HG03108 (cell line): ENCODE data around the gene UMAD1.
"Not testable (repeated sequence)": the region's sequence is repeated elsewhere in the genome, so short reads cannot be mapped to it uniquely, and the experiment has no call there.

ENCODE experiments used
- ATAC-seq: cut with Tn5 transposase; IDR thresholded peaks from one replicate; pipeline ENCODE4 v1.9.1; 2021; ENCODE audit warnings: moderate library complexity; ENCODE audit not compliant: unreplicated experiment

The UMAD1 gene

DNA sequence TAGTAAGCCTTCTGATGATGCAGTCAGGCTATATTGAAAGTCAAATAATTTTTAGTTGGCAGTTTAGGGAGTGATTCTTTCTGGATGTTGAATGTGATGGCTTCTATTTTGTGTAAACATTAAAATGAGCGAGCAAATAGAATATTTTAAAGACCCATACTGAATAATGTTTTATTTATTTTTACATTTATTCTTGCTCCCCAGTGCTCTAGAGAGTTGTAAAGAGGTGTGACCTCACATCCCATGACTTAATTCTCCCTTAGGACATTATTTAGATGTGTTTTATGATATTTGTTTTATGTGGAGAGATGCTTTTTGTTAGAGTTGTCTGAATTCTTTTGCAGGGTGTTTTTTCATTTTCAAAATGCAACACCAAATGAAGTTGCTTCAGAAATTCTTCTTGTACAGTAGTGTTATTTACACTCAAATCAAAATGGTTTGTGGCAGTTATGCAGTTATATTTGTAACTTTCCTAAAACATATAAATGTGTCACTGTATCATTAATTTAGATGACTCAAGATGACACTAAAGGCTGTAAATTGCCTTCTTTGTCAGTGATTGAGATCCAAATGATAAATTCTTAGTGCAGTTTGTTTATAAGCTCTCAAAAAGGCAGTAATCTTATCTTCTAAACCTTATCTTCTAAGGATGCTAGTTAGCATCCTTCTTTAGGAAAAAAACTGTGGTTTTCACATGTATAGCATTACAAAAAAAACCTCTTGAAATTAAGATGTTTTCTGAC is 12.4 kb downstream of the UMAD1 start:
- no peak for ATAC-seq

DNA sequence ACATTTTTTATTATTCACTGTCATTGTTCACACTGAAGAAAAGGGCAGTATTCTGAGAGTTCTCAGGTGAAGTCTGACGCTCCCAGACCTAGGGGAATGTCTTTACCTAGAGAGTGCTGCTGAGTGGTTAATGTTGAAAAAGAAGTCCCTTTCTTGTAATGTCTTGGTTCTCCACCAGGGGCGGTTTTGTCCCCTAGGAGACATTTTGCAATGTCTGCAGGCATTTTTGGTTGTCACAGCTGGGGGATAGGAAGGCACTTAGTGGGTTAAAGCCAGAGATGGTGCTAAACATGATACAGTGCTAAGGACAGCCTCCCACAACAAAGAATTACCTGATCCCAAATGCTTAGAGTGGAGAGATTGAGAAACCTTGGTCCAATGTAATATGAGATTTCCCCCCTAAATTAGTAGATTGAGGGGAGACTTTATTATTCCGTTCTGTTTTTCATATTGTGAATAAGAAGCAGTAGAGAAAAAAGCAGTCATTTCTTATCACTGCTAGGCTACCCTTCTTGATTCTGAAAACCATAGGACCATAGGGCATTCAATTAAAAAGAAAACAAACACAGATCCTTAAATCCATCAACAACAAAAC is 13.1 kb downstream of the UMAD1 start:
- ATAC-seq, result no peak

DNA sequence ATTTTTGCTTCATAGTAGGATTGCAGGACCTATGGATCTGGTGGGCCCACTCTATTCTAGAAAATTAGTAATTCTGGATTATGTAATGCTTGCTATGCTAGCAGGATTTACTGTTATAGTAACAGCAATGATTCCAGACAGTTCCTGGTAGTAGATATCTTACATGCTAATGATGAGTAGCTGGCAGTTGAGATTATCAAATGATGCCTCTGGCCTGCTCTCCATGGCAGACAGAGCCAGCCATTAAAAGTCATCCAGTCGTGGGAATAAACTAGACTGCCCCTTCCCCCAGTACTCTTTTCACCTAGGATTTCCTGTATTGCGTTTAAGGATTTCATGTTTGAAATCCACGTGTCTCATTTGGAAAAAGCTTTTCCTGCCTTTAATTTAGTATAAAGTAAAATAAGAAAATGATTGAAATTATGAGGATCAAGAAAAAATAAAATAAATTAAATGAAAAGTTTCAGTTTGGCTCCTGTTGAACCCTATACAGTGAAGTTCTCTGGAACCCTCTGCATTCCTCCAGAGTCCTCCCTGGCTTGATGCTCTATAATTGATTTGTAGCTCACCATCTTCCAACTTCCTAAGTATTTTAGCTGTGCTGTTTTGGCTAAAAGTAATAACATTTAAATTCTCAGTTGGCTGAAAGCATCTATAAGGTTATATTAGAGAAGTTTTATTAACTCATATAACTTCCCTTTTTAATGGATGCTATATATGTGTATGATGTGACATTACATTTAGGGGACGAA is 14.6 kb downstream of the UMAD1 start:
- ATAC-seq, result no peak

DNA sequence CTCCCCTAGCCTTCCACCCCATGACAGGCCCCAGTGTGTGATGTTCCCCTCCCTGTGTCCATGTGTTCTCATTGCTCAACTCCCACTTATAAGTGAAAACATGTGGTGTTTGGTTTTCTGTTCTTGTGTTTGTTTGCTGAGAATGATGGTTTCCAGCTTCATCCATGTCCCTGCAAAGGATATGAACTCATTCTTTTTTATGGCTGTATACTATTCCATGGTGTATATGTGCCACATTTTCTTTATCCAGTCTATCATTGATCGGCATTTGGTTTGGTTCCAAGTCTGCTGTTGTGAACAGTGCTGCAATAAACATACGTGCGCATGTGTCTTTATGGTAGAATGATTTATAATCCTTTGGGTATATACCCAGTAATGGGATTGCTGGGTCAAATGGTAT is 15.9 kb downstream of the UMAD1 start:
- not testable (repeated sequence) for ATAC-seq

DNA sequence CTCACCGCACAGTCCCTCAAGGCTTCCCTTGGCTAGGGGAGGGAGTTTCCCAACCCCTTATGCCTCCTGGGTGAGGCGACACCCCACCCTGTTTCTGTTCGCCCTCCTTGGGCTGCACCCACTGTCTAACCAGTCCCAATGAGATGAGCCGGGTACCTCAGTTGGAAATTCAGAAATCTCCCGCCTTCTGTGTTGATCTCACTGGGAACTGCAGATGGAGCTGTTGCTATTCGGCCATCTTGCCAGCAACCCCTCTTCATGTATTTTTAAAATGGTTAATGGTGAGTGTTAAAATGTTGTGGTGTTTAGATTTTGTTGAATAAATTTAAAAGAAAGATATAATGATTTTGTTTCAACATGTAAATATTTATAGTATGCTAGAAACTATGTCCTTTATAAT is 22.0 kb downstream of the UMAD1 start:
- no peak for ATAC-seq

DNA sequence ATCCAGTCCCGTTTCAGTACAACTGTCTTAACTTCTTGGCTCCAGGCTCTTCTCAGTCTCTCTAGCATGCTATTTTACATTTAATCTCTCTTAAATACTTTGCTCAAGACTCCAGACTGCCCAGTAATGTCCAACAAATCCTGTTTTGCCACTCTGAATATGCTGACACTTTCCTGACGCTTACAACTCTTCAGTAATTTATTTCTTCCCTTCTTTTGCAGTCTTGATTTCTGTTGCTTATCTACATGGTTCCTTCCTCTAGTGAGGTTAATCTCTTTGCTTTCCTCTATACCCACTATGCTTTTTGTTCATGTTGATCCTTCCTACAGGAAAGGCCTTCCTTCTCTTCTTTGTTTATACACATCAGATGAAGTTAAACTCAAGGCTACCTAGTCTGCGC is 23.7 kb downstream of the UMAD1 start:
- ATAC-seq, result no peak

DNA sequence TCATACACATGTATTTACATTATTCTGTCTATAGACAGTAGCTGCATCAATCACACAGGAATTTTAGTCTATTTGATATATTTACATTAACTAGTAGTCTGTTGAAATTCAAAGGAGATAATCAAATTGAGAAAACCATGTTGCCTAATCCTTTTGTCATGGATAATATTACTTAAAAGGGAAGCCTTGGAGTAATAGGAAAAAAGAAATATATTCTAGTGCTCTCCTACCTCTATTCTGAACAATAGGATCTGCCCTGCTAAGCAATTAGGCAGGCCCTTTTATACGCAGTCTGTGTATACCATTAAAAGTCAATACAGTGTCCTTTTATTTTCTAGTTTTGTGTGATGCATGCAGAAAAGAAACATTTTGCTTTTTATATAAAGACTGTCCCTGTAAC is 24.5 kb downstream of the UMAD1 start:
- ATAC-seq, result no peak

DNA sequence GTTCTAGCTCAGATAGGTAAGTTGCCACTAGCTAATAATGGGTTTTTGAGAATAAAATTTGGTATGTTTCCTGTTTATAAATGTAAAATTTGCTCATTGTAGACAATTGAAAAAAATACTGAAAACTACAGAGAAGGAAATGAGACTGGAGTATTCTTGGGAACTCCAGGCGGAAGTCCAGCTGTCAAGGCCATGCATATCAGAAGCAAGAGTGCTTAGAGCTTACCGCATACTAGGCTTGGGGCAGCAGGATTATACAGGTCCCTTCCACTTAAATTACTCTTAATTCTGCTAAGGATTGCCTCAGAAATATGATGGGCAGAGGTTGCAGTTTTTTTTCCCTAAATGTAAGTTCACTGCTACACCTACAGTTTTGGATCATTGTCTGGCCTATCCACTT is 26.6 kb downstream of the UMAD1 start:
- no peak for ATAC-seq

DNA sequence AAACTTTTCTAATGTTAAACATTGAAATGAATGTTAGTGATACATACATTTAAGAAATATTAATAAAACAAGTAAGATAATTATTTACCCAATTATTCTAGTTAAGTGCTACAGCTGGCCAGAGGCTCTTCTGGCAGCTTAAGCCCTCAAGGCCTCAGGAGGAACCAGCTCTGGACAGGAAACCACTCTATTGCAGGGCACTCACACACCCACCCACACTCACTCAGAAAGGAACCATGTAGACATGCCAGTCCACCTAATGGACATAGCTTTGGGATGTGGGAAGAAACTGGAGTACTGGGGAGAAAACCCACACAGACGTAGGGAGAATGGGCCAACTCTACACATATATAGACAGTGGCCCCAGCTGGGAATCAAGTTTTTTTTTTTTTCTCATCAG is 28.2 kb downstream of the UMAD1 start:
- ATAC-seq, result no peak

DNA sequence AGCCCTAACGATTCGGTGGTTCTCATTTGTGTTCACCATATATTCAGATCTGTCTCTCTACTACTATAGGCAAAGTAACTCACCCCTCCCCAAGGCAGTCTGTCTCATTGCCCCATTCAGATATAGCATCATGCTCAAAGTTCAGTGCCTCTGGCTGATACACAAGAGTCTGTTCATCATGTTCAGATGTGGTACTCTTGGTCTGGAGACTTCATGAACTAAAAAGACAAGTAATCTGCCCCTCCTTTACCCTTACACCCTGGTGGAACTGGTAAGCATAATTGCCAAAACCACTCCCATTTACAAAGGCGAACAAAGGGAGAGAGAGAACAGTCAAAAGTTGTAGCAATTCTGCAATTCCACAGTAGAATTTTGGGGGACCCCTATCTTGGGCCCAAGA is 29.9 kb downstream of the UMAD1 start:
- ATAC-seq, result no peak

DNA sequence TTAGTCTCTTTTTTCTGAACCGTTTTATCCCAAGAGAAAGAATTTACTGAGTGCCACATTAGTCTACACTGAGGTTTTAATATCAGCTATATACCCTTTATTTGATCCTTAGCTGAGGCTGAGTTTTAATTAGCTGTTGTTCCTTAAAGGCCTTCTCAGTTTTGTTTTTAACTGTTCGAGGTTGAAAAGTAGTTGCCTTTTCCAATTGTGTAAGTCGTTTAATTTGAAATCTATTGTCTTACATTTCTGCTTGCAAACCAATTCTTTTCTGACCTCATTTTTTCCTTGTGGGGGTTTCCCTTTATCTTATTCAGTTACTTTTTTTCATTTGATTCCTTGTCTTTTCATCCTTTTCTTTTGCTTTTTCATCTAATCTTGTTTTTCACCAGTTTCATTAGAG is 30.8 kb downstream of the UMAD1 start:
- no peak for ATAC-seq

DNA sequence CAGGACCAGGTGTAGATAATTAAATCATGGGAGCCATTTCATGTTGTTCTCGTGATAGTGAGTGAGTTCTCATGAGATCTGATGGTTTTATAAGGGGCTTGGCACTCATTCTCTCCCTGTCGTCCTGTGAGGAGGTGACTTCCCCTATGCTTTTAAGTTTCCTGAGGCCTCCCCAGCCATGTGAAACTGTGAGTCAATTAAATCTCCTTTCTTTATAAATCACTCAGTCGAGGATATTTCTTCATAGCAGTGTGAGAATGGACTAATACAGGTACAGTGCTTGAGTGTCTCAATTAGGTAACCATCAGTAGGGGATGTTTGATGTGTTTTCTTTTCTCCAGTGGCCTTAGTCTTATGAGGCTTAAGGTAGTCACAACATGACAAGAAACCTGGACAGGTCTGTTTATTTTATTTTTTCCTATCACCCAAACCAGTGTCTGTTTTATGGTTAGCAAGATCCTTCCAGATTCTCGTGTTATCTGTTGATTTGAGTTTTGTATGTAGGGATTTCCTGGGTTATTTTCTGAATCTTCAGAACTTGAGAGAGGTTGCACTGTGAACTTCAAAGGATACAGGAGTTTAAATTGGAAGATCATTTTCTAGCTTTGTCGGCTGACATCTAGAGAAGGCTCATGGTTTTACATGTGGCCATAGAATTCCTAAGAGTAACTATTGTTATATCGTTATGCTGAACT is 32.1 kb downstream of the UMAD1 start:
- no peak for ATAC-seq

DNA sequence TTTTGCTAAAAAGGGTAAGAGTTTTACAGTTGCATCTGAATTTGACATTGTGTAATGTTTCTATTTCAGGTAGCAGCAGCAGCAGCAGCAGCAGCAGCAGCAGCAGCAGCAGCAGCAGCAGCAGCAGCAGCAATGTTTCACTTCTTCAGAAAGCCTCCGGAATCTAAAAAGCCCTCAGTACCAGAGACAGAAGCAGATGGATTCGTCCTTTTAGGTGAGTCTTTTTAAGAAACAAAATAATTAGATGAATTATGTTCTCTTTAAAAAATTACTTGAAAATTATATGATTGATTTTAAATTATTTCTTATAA is 32.6 kb downstream of the UMAD1 start:
- ATAC-seq, result no peak

DNA sequence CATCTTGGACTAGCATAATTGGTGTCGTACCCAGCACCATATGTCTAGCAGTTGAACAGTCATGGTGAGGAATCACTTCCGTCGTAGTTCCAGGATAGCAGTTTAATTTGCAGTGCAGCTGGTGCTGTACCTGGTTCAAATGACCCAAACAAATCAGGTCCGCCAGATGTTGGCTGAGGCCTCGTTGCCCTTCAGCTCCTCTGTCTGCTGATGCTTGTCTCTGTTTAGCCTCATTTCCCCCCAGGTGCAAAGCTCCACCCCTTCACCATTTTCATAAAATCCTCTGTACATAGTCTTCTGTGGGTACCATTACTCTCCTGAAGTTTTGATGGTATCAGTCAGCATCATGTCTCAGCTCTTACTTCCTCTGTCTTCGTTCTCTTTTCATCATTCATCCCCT is 35.1 kb downstream of the UMAD1 start:
- no peak for ATAC-seq

DNA sequence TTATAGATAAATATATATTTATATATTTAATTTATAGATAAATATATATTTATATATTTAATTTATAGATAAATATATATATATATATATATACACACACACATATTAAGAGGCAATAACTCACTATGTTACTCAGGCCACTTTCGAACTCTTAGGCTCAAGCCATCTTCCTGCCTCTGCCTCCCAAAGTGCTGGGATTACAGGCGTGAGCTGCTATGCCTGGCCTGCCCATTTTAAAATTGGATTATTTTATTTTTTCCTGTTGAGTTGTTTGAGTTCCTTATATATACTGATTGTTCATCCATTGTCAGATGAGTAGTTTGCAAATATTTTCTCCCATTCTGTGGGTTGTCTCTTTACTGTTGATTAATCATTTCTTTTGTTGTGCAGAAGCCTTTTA is 39.1 kb downstream of the UMAD1 start:
- not testable (repeated sequence) for ATAC-seq

DNA sequence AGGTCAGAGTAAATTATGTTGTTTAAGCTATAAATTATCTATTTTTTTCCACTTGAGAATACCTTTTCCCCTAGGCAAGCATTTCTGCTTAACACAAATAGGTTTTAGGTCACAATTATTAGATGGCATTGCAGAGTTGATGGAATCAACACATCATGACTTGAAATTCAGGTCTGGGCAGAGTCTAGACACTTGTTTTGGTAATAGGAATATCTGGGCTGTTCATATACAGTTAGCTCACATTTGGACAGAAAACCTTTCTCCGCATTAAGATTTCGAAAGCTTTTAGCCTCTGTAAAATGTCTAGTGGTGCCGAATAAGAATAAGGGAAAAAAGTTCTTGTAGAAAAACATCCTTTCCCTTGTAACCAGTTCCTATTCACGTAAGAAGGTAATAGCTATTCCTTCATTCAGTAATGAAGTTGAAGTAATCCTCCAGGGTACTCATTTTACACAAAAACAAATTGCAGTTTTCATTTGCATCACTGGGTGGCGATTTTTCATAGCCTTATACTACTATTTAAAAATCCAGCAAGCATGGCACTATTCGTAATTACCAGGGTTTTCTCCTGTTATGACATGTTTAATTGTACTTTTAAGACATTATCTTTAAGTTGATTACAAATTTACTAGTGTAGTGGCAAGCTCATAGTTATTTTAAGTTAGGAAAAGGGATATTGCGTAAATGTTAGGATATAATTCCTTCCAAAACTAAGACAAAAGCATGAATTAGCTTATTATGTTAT is 40.8 kb downstream of the UMAD1 start:
- peak; percentile 79 for ATAC-seq

DNA sequence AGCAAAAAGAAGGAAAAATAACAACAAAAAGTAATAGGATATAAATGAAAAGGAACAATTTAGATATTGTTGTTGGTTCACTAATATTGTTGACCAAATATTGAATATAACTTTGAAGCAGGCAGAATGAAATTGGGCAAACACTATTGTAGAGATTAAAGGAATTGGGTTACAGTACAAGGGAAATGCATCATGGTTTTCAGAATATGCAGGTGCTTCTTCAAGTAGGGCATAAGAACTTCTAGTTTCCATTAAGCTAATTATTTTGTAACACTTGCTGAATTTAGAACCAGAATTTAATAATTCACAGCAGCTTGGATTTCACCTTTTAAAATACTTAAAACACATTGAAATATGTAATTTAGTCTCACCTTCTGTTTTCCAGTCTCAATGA is 41.4 kb downstream of the UMAD1 start:
- ATAC-seq, result no peak

DNA sequence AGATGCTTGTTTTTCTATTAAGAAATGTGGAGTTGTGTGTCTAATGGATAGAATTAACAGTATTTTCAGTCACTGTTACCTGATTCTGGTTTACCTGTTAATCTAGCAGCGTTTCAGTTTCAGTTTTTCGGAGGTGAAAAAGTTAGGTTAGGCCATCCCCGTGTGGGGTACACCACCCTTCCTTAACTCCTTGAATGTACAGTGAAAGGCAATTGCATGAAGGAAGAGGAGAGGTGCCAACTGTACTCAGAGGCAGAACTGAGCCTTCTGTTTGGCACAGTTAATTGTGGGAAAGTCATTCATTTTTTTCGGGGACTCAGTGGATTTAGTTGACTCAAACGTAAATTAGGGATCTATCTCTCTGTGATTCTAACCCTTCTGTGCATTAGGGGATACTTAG is 42.3 kb downstream of the UMAD1 start:
- ATAC-seq, result no peak

DNA sequence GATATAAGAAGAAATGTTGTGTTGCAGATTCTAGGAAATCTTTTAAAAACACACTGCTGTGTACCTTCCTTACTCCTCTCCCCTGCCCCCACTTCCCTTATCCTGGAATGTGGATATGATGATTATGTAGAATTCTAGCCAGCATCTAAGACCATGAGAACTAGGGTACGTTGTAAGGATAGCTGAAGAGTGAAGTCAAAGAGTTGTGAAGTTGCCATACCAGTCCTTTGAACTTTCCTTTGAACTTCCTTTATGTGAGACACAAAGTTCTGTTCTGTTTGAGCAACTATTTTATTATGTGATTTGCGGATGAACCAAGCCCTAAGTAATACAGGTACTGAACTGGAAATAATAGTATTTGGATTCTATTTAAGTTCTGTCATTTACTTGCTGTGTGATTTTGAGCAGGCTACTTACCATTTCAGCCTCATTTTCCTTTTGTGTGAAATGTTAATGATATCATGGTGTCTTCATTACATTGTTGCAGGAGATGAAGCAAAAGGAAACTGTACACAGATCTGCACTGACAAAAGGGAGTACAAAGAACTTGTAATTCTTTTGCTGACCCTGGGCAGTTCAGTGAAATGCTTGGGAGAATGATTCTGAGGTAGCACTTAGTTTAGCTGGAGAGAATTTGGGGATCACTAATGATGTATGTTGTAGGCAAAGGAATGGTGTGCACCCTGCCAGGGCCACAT is 46.4 kb downstream of the UMAD1 start:
- ATAC-seq, result no peak

DNA sequence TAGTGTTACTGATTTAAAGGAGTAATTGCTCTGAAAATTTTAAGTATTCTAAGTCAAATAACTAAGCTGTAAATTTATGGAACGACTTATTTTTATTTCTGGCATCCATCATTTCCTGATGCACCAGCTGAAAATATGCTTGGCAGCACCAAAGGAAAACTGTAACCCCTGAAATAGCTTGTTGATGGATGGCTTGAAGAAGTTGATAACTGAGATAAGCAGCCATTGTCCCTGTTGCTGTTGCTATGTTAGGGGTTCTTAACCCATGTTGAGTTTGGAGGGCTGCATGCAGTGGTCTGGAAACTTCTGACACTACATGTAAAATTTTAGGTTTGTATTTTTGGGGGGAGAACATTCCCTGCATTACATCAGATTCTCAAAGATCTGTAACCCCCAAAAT is 47.2 kb downstream of the UMAD1 start:
- ATAC-seq, result no peak

DNA sequence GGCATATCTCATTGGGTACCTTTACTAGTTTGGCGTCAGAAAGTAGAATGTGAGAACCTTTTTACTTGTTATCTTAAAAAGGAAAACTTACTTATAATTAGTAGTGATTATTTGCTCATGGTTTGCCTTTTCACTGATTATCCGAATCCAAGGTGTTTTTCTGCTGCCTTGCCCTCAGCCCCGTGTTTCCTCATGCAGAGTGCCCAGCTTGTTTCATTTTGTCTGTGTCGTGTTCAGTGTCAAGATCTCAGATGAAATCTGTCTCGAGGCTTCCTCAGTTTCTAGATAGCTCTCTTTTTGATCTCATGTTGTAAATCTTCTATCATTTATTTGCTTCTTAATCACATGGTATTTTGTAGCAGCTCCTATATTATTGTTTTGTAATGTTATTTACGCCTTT is 47.8 kb downstream of the UMAD1 start:
- no peak for ATAC-seq
